ENCODE results near the gene FGFR2. TPM values are rescaled to one million over a fixed set of nuclear protein-coding genes. Genes with fewer than 3 reads are reported as not detected.

Gene FGFR2
- total RNA-seq, 1 donor = 13.8 TPM

DNA sequence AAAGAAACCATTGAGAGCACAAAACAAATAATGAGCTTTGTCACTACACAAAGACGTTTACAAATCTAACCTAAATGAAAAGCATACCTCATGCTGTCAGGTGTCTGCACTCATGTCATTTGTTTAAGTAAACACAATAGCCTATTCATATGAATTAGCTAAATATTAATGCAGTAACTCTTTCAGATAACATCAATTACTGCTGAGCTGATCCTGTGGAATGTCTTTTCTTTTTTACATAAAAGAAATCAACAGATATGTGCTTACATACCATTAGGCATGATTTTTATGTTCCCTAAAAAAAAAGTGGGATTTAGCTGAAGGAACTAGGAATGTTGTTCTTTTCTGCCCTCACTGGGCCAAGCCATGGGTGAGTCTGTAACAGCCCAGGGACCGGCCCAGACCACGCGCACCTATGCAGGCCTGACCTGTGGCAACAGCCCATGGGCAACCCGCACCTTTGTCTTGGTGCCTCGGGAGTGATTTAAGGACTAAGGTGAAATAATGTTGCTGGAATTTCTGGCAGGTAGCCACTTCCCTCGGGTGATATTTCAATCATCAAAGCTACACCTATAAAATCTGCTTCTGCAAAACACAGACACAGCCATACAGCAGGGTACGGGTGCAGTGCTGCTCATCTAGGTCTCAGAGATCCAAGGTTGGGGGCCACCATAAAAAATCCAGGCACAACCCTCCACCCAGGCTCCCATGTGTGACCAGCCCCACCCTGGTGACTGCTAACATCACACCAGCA is 44.6 kb downstream of the FGFR2 start:
- no peaks in the 10 kb centered on the region for H3K79me2 ChIP-seq (ENCODE audit: insufficient read depth, low read length)
- no peaks in the 10 kb centered on the region for H4K20me1 ChIP-seq (ENCODE audit: insufficient read depth, low read length)
- H3K4me2 ChIP-seq (ENCODE audit: insufficient read depth, low read length) = no peak overlapping the region

DNA sequence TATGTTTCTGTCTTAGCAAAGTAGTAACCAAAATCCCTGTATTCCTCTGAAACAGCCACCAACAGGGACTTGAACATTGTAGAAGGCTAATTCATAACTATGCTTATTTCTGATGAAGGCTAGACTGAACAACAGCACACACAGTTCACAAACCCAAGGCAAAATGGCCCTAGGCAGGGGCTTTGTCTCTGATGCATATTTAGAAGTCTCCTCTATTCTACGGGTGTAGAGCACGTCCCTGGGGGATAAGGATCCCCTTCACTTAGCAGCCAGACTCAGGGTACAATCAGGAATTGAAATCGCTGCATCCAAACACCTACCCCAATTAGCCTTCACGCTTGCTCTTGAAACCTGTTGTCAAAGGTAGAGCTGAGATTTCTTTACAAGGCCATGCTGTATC is 45.5 kb downstream of the FGFR2 start:
- H3K4me2 ChIP-seq (ENCODE audit: insufficient read depth, low read length) = no peak overlapping the region
- DNase-seq (ENCODE audit: insufficient read length, low spot score, missing footprints) = no peak
- no peak overlapping the region for H3K4me3 ChIP-seq (ENCODE audit: insufficient read depth, low read length)
- no peak overlapping the region for H3K27ac ChIP-seq (ENCODE audit: low read depth, low read length)
- no peaks in the 10 kb centered on the region for H4K20me1 ChIP-seq (ENCODE audit: insufficient read depth, low read length)
- no peak overlapping the region for H2AFZ ChIP-seq (ENCODE audit: low read length)
- H3K36me3 ChIP-seq (ENCODE audit: insufficient read depth, low read length) = no peaks in the 10 kb centered on the region
- H3K27me3 ChIP-seq (ENCODE audit: insufficient read depth, low read length) = no peaks in the 10 kb centered on the region
- TF ChIP-seq CTCF (IDR thresholded peaks at IDR 0.05; ENCODE audit: extremely low read depth, low read depth, low read length) = no peak
- H3K79me2 ChIP-seq (ENCODE audit: insufficient read depth, low read length) = no peaks in the 10 kb centered on the region
- no peaks in the 10 kb centered on the region for H3K9me3 ChIP-seq (ENCODE audit: low read depth, low read length)
- no peaks in the 10 kb centered on the region for H3K4me1 ChIP-seq (ENCODE audit: insufficient read depth, low read length)

More for the DNA sequence above, 44.6 kb downstream of the FGFR2 start:
- no peak for TF ChIP-seq CTCF (IDR thresholded peaks at IDR 0.05; ENCODE audit: extremely low read depth, low read depth, low read length)
- Histone ChIP-seq H2AFZ (ENCODE audit: low read length) (no peak overlapping the region), H3K27ac (ENCODE audit: low read depth, low read length) (no peak overlapping the region), H3K27me3 (ENCODE audit: insufficient read depth, low read length) (no peaks in the 10 kb centered on the region), H3K4me3 (ENCODE audit: insufficient read depth, low read length) (no peak overlapping the region), H3K4me1 (ENCODE audit: insufficient read depth, low read length) (no peaks in the 10 kb centered on the region), H3K36me3 (ENCODE audit: insufficient read depth, low read length) (no peaks in the 10 kb centered on the region), H3K9me3 (ENCODE audit: low read depth, low read length) (no peaks in the 10 kb centered on the region)
- DNase-seq (ENCODE audit: insufficient read length, low spot score, missing footprints) = no peak

DNA sequence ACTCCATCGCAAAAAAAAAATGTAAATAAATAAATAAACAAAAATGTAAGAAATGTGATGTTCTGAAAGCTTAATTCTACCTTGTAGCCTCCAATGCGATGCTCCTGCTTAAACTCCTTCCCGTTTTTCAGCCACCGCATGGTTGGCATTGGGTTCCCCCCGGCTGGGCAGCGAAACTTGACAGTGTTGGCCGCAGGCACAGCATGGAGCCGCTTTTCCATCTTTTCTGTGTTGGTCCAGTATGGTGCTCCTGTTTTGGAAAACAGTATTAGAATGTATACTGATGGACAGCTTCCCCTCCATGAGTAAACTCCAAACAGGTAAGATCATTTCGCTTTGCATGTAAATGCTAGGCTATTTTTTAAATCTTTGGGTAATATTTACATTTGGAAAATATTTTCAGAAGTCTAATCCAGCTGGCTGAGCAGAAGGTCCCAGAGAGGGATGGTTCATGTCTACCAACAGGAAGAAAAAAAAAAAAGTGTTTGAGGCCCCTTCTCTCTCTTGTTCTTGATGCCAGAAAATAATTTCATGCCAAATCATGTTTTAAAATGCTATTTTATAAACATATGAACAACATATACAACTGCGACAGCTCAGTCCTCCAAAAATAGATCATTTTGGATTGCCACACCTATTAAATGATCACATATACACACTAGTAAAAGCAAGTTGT is 46.9 kb downstream of the FGFR2 start:
- H4K20me1 ChIP-seq (ENCODE audit: insufficient read depth, low read length) = no peaks in the 10 kb centered on the region
- H3K4me2 ChIP-seq (ENCODE audit: insufficient read depth, low read length) = no peak overlapping the region
- no peak overlapping the region for H3K27ac ChIP-seq (ENCODE audit: low read depth, low read length)
- H3K9me3 ChIP-seq (ENCODE audit: low read depth, low read length) = no peaks in the 10 kb centered on the region
- no peak for DNase-seq (ENCODE audit: insufficient read length, low spot score, missing footprints)
- no peaks in the 10 kb centered on the region for H3K27me3 ChIP-seq (ENCODE audit: insufficient read depth, low read length)
- TF ChIP-seq CTCF (IDR thresholded peaks at IDR 0.05; ENCODE audit: extremely low read depth, low read depth, low read length) = no peak
- H3K4me1 ChIP-seq (ENCODE audit: insufficient read depth, low read length) = no peaks in the 10 kb centered on the region
- no peak overlapping the region for H2AFZ ChIP-seq (ENCODE audit: low read length)
- H3K4me3 ChIP-seq (ENCODE audit: insufficient read depth, low read length) = no peak overlapping the region
- H3K36me3 ChIP-seq (ENCODE audit: insufficient read depth, low read length) = no peaks in the 10 kb centered on the region
- H3K79me2 ChIP-seq (ENCODE audit: insufficient read depth, low read length) = no peaks in the 10 kb centered on the region

DNA sequence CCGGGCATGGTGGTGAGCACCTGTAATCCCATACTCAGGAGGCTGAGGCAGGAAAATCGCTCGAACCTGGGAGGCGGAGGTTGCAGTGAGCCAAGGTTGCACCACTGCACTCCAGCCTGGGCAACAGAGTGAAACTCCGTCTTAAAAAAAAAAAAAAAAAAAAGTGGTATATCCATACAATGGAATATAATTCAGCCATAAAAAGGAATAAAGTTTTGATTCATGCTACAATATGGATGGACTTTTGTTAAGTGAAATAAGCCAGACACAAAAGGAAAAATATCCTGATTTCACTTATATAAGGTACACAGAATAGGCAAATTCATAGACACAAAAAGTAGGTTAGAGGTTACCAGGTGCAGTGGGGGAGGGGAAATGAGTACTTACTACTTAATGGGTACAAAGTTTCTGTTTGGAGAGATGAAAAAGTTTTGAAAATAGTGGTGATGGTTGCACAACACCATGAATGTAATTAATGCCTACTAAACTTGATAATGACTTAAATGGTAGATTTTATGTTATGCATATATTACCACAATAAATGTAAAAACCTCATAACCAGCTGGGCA is 53.9 kb downstream of the FGFR2 start:
- H3K4me1 ChIP-seq (ENCODE audit: insufficient read depth, low read length) = no peaks in the 10 kb centered on the region
- H3K79me2 ChIP-seq (ENCODE audit: insufficient read depth, low read length) = no peaks in the 10 kb centered on the region
- no peak overlapping the region for H2AFZ ChIP-seq (ENCODE audit: low read length)
- H3K4me2 ChIP-seq (ENCODE audit: insufficient read depth, low read length) = no peak overlapping the region
- no peaks in the 10 kb centered on the region for H3K36me3 ChIP-seq (ENCODE audit: insufficient read depth, low read length)
- TF ChIP-seq CTCF (IDR thresholded peaks at IDR 0.05; ENCODE audit: extremely low read depth, low read depth, low read length) = no peak
- H3K27ac ChIP-seq (ENCODE audit: low read depth, low read length) = no peak overlapping the region
- no peaks in the 10 kb centered on the region for H4K20me1 ChIP-seq (ENCODE audit: insufficient read depth, low read length)
- no peak overlapping the region for H3K4me3 ChIP-seq (ENCODE audit: insufficient read depth, low read length)
- H3K9me3 ChIP-seq (ENCODE audit: low read depth, low read length) = no peaks in the 10 kb centered on the region
- no peak for DNase-seq (ENCODE audit: insufficient read length, low spot score, missing footprints)
- no peaks in the 10 kb centered on the region for H3K27me3 ChIP-seq (ENCODE audit: insufficient read depth, low read length)
